PC-3 (cell line): ENCODE measurements around the gene RPS21. TPM values are rescaled to one million over a fixed set of nuclear protein-coding genes. Genes with fewer than 3 reads are reported as not detected.

Source experiments
- ATAC-seq: fragments of 200-7000 bp; cut with Tn5 transposase; 2 replicates; pipeline ENCODE4 v1.9.1; 2020; ENCODE audit warnings: mild to moderate bottlenecking, moderate library complexity
- BruUV-seq: library from RNA; stranded (reverse); fragments of 400-500 nt; replicated peaks from 2 replicates; lab custom pipeline; 2021; lab: Mats Ljungman, UMichigan
- CTCF ChIA-PET: fragments of 300-600 bp; sonication (Branson Sonifier 250); formaldehyde crosslinking; loops from one replicate; lab custom pipeline; 2022; ENCODE audit warnings: antibody characterized with exemption; lab: Charles Lee
- POLR2A ChIA-PET: fragments of 300-600 bp; sonication (Branson Sonifier 250); formaldehyde crosslinking; loops from one replicate; lab custom pipeline; 2022; ENCODE audit warnings: antibody characterized with exemption; ENCODE audit not compliant: unreplicated experiment; lab: Charles Lee
- DNase-seq: peaks from one replicate; pipeline ENCODE4 v3.0.0-alpha.2; 2015
- H2AFZ ChIP-seq: fragments of 300-600 bp; sonication (generic); 2 replicates; pipeline ENCODE4 v1.6.0; 2016; ENCODE audit warnings: antibody characterized with exemption, low read length
- H3F3A ChIP-seq: fragments of 300-600 bp; sonication (generic); one replicate; pipeline ENCODE4 v1.6.0; 2017; ENCODE audit warnings: antibody characterized with exemption, low read length, control low read depth, mild to moderate bottlenecking; ENCODE audit not compliant: unreplicated experiment
- H3K27ac ChIP-seq: fragments of 300-600 bp; sonication (generic); 2 replicates; pipeline ENCODE4 v1.5.1; 2016; ENCODE audit warnings: mild to moderate bottlenecking, low read length
- H3K27me3 ChIP-seq: fragments of 300-600 bp; sonication (generic); 2 replicates; pipeline ENCODE4 v1.6.1; 2016; ENCODE audit warnings: low read length, mixed read lengths
- H3K36me3 ChIP-seq: fragments of 300-600 bp; sonication (generic); 2 replicates; pipeline ENCODE4 v1.6.1; 2016; ENCODE audit warnings: low read depth, mixed run types, low read length, mixed read lengths
- H3K4me1 ChIP-seq: fragments of 300-600 bp; sonication (generic); 2 replicates; pipeline ENCODE4 v1.5.1; 2016; ENCODE audit warnings: low read length; ENCODE audit not compliant: insufficient read depth
- H3K4me2 ChIP-seq: fragments of 300-600 bp; sonication (generic); 2 replicates; pipeline ENCODE4 v1.6.0; 2016; ENCODE audit warnings: low read length
- H3K4me3 ChIP-seq: fragments of 300-600 bp; sonication (generic); 2 replicates; pipeline ENCODE4 v1.5.1; 2016; ENCODE audit warnings: mild to moderate bottlenecking, low read length, mixed read lengths
- H3K79me2 ChIP-seq: fragments of 300-600 bp; sonication (generic); 2 replicates; pipeline ENCODE4 v1.6.1; 2017; ENCODE audit warnings: low read length, mixed read lengths
- H3K9ac ChIP-seq: fragments of 300-600 bp; sonication (generic); 2 replicates; pipeline ENCODE4 v1.6.0; 2016; ENCODE audit warnings: mild to moderate bottlenecking, low read length
- H3K9me2 ChIP-seq: fragments of 300-600 bp; sonication (generic); replicated peaks from 2 replicates; pipeline ENCODE4 v1.6.1; 2016; ENCODE audit warnings: mixed run types, low read length, mixed read lengths
- H3K9me3 ChIP-seq: fragments of 300-600 bp; sonication (generic); 2 replicates; pipeline ENCODE4 v1.6.1; 2016; ENCODE audit warnings: low read length, mixed read lengths
- H4K20me1 ChIP-seq: fragments of 300-600 bp; sonication (generic); 2 replicates; pipeline ENCODE4 v1.6.1; 2016; ENCODE audit warnings: low read length, mixed read lengths
- CTCF ChIP-seq: fragments of 300-600 bp; sonication (generic); conservative IDR thresholded peaks from 2 replicates; pipeline ENCODE4 v1.5.1; 2017; ENCODE audit warnings: antibody characterized with exemption, low read depth, mild to moderate bottlenecking, low read length
- EZH2 ChIP-seq: fragments of 300-600 bp; sonication (generic); IDR thresholded peaks from one replicate; pipeline ENCODE4 v1.6.1; 2017; ENCODE audit warnings: antibody characterized with exemption, mild to moderate bottlenecking, low read length; ENCODE audit not compliant: unreplicated experiment
- EZH2phosphoT487 ChIP-seq: fragments of 300-600 bp; sonication (generic); IDR thresholded peaks from 2 replicates; pipeline ENCODE4 v1.6.1; 2018; ENCODE audit warnings: mild to moderate bottlenecking, antibody characterized with exemption, low read length, borderline replicate concordance
- intact Hi-C: fragments of 100-400 bp; cut with micrococcal nuclease; formaldehyde crosslinking; loops from 2 replicates; pipeline ENCODE4 v1.9.0; 2023
- total RNA-seq: library from RNA; depleted of rRNA; stranded (reverse); fragments of >200 nt; gene quantifications from 2 replicates; pipeline ENCODE4 v1.2.3, GENCODE V29; 2014

Gene RPS21
- total RNA-seq, 1 experiment from 2014 or later = 1,945 TPM

GRCh38 chr20:62368976-62369814 is 17.7 kb upstream of the RPS21 start:
- POLR2A ChIA-PET = interaction anchor here (1.2 to 1.4 kb wide), 2 partner anchors 19 to 35 kb away, joined by 3 to 4 read pairs; no protein-coding TSS in a partner anchor
- CTCF ChIA-PET = interaction anchor here (0.6 to 3.2 kb wide), 3 partner anchors 13 to 259 kb away, joined by 3 to 18 read pairs (median 5); no protein-coding TSS in a partner anchor
- DNase-seq (peak; percentile 61), ATAC-seq (peak; percentile 12)
- peaks cover 51% of the 10 kb centered on the region for H3K4me1 ChIP-seq
- no peak overlapping the region for H2AFZ ChIP-seq
- peak overlapping the region; percentile 83 for H3K4me2 ChIP-seq
- no peaks in the 10 kb centered on the region for H3K27me3 ChIP-seq
- no peaks in the 10 kb centered on the region for H3K9me2 ChIP-seq
- intact Hi-C loops = loop anchor here (5.0 kb wide), 1 partner anchor 67 kb away; the partner anchor contains the start of gene ADRM1
- no peaks in the 10 kb centered on the region for H3K9me3 ChIP-seq
- TF ChIP-seq CTCF (peak; percentile 40; the same call in 1 of the 2 replicates), EZH2 (no peak)
- BruUV-seq = no TSS peak
- H3K27ac ChIP-seq = peak overlapping the region; percentile 58
- H3K79me2 ChIP-seq = peaks cover 27% of the 10 kb centered on the region
- H3F3A ChIP-seq = no peaks in the 10 kb centered on the region
- peak overlapping the region; percentile 25 for H3K9ac ChIP-seq
- H4K20me1 ChIP-seq = peaks cover 15% of the 10 kb centered on the region
- peaks cover 2% of the 10 kb centered on the region; the same call in 1 of the 2 replicates for H3K36me3 ChIP-seq
- H3K4me3 ChIP-seq = peak overlapping the region; percentile 55

- ChIA-PET POLR2A (interaction anchor here (1.2 kb wide), 1 partner anchor 34 kb away, joined by 3 read pairs; no protein-coding TSS in a partner anchor), CTCF (interaction anchor here (1.7 kb wide), 1 partner anchor 20 kb away, joined by 5 read pairs; no protein-coding TSS in a partner anchor)
- DNase-seq = no peak
- Histone ChIP-seq H2AFZ (no peak overlapping the region), H3K4me3 (peak overlapping the region; percentile 55; the same call in 1 of the 2 replicates), H4K20me1 (peaks cover 9% of the 10 kb centered on the region), H3K36me3 (no peaks in the 10 kb centered on the region), H3K27ac (peak overlapping the region; percentile 58), H3F3A (no peaks in the 10 kb centered on the region), H3K79me2 (peaks cover 21% of the 10 kb centered on the region), H3K4me1 (peaks cover 49% of the 10 kb centered on the region), H3K9me3 (no peaks in the 10 kb centered on the region), H3K4me2 (peak overlapping the region; percentile 83), H3K9me2 (no peaks in the 10 kb centered on the region), H3K27me3 (no peaks in the 10 kb centered on the region), H3K9ac (peak overlapping the region; percentile 7; the same call in 1 of the 2 replicates)
- TF ChIP-seq EZH2phosphoT487 = no peak
- TF ChIP-seq EZH2 = no peak
- no peak for TF ChIP-seq CTCF
- intact Hi-C loops = loop anchor here (5.0 kb wide), 1 partner anchor 67 kb away; the partner anchor contains the start of gene ADRM1
- ATAC-seq = no peak
- no TSS peak for BruUV-seq
These were observed 17.1 kb upstream of the RPS21 start for GRCh38 chr20:62369815-62370114.
